ENCODE results near the gene CEBPA. TPM values are rescaled to one million over a fixed set of nuclear protein-coding genes. Genes with fewer than 3 reads are reported as not detected.

The CEBPA gene
- total and polyA plus RNA-seq, 10 of the 15 experiments (the other 5 are each of a cell fraction or from before 2014, with no cell fraction given), result 0.04 to 0.36 (median 0.13) TPM; not detected in 4

DNA sequence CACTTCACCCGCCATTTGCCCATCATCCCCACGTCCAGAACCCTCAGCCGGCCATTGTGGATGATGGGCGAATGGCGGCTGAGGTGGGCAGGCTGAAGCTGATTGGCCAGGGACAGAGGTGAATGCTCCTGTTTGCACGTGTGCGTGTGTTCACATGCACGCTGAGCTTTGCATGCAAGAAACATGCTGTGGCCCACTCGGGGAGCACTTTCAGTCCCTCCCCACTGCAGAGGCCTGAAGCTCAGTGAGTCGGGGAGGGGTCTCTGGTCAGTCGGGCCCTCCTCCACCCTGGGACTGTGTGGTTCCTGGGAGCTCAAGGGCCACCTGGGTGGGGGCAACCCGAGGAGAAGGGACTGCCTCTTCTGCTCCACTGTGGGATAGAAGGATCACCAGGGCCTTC, 24.9 kb downstream of the CEBPA start:
- BruUV-seq (replicated peaks), result no TSS peak
- no peak overlapping the region for H3K27ac ChIP-seq (ENCODE audit: control insufficient read depth, insufficient read depth)
- H3K4me3 ChIP-seq, result no peak overlapping the region
- in situ Hi-C loops (cut with MboI) (no loop called here), intact Hi-C loops (cut with micrococcal nuclease; ENCODE audit: unreplicated experiment) (no loop called here)
- CTCF ChIA-PET, result no interaction called here
- RAD21 ChIA-PET (ENCODE audit: unreplicated experiment), result no interaction called here
- no peak overlapping the region for H3K4me2 ChIP-seq (ENCODE audit: control insufficient read depth, insufficient read depth)
- no peaks in the 10 kb centered on the region; a peak in 1 of 4 replicates for H3K27me3 ChIP-seq (replicated peaks in 1 of 2; ENCODE audit: control insufficient read depth in 2 of 2, insufficient read depth in 2 of 2, low read length in 1 of 2)
- peaks cover 18% of the 10 kb centered on the region for H3K4me1 ChIP-seq (ENCODE audit: control insufficient read depth, insufficient read depth, low read length)
- no peaks in the 10 kb centered on the region for H3K36me3 ChIP-seq (ENCODE audit: control insufficient read depth in 2 of 2, insufficient read depth in 2 of 2, low read length in 1 of 2)
- POLR2A ChIA-PET, result no interaction called here
- 60% methylated on average over 11 of the region's 12 CpGs for whole genome bisulfite sequencing (ENCODE audit: insufficient coverage, insufficient replicate concordance, low lambda C conversion rate, missing lambda C conversion rate)
- ATAC-seq, result no peak
- H4K20me1 ChIP-seq (ENCODE audit: control insufficient read depth, insufficient read depth), result no peaks in the 10 kb centered on the region
- no peak for DNase-seq (ENCODE audit: low read depth, low spot score)
- no peak overlapping the region for H2AFZ ChIP-seq (ENCODE audit: control insufficient read depth, low read depth, low read length)
- H3K79me2 ChIP-seq (ENCODE audit: control insufficient read depth, insufficient read depth, low read length), result no peaks in the 10 kb centered on the region
- SMC1A ChIA-PET (ENCODE audit: uncharacterized antibody, unreplicated experiment), result no interaction called here
- no peak for FAIRE-seq
- H3K9me3 ChIP-seq (replicated peaks; ENCODE audit: control insufficient read depth, insufficient read depth, low read length), result no peaks in the 10 kb centered on the region
- H3K9ac ChIP-seq (ENCODE audit: control insufficient read depth, insufficient read depth, low read length), result no peak overlapping the region
- TF ChIP-seq, protein P1, sequence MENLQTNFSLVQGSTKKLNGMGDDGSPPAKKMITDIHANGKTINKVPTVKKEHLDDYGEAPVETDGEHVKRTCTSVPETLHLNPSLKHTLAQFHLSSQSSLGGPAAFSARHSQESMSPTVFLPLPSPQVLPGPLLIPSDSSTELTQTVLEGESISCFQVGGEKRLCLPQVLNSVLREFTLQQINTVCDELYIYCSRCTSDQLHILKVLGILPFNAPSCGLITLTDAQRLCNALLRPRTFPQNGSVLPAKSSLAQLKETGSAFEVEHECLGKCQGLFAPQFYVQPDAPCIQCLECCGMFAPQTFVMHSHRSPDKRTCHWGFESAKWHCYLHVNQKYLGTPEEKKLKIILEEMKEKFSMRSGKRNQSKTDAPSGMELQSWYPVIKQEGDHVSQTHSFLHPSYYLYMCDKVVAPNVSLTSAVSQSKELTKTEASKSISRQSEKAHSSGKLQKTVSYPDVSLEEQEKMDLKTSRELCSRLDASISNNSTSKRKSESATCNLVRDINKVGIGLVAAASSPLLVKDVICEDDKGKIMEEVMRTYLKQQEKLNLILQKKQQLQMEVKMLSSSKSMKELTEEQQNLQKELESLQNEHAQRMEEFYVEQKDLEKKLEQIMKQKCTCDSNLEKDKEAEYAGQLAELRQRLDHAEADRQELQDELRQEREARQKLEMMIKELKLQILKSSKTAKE (IDR thresholded peaks at IDR 0.05; ENCODE audit: low read depth, poor library complexity, severe bottlenecking), result no peak
- TF ChIP-seq PML (IDR thresholded peaks at IDR 0.05; ENCODE audit: low read length) (no peak), TAF1 (IDR thresholded peaks at IDR 0.05; ENCODE audit: borderline replicate concordance, low read depth, low read length) (no peak), TCF12 (IDR thresholded peaks at IDR 0.05; ENCODE audit: low read depth, low read length) (no peak), SIN3A (IDR thresholded peaks at IDR 0.05; ENCODE audit: low read depth, low read length) (no peak), PAX8 (IDR thresholded peaks at IDR 0.05) (no peak), ZNF24 (IDR thresholded peaks at IDR 0.05) (no peak), E4F1 (IDR thresholded peaks at IDR 0.05; ENCODE audit: borderline replicate concordance, partially characterized antibody) (no peak), PBX3 (IDR thresholded peaks at IDR 0.05; ENCODE audit: insufficient replicate concordance, low read depth, low read length) (no peak), MEF2B (IDR thresholded peaks at IDR 0.05; ENCODE audit: partially characterized antibody, poor library complexity, severe bottlenecking) (no peak), IRF5 (IDR thresholded peaks at IDR 0.05; ENCODE audit: borderline replicate concordance) (no peak)
- TF ChIP-seq, protein P2, sequence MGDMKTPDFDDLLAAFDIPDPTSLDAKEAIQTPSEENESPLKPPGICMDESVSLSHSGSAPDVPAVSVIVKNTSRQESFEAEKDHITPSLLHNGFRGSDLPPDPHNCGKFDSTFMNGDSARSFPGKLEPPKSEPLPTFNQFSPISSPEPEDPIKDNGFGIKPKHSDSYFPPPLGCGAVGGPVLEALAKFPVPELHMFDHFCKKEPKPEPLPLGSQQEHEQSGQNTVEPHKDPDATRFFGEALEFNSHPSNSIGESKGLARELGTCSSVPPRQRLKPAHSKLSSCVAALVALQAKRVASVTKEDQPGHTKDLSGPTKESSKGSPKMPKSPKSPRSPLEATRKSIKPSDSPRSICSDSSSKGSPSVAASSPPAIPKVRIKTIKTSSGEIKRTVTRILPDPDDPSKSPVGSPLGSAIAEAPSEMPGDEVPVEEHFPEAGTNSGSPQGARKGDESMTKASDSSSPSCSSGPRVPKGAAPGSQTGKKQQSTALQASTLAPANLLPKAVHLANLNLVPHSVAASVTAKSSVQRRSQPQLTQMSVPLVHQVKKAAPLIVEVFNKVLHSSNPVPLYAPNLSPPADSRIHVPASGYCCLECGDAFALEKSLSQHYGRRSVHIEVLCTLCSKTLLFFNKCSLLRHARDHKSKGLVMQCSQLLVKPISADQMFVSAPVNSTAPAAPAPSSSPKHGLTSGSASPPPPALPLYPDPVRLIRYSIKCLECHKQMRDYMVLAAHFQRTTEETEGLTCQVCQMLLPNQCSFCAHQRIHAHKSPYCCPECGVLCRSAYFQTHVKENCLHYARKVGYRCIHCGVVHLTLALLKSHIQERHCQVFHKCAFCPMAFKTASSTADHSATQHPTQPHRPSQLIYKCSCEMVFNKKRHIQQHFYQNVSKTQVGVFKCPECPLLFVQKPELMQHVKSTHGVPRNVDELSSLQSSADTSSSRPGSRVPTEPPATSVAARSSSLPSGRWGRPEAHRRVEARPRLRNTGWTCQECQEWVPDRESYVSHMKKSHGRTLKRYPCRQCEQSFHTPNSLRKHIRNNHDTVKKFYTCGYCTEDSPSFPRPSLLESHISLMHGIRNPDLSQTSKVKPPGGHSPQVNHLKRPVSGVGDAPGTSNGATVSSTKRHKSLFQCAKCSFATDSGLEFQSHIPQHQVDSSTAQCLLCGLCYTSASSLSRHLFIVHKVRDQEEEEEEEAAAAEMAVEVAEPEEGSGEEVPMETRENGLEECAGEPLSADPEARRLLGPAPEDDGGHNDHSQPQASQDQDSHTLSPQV (IDR thresholded peaks at IDR 0.05), result no peak

All from GM12878 (cell line).